ENCODE measurements around the gene FAS.

The FAS gene

GRCh38 chr10:88963318-88963717 lies 27.3 kb upstream of the FAS start:
- no peaks in the 10 kb centered on the region for H3K36me3 ChIP-seq (ENCODE audit: control insufficient read depth, insufficient read depth, low read length)
- H3K4me3 ChIP-seq (replicated peaks; ENCODE audit: low read depth, low read length) = no peak overlapping the region
- H3K27me3 ChIP-seq (replicated peaks; ENCODE audit: control insufficient read depth, insufficient read depth, low read length) = no peaks in the 10 kb centered on the region
- TF ChIP-seq, protein P1, sequence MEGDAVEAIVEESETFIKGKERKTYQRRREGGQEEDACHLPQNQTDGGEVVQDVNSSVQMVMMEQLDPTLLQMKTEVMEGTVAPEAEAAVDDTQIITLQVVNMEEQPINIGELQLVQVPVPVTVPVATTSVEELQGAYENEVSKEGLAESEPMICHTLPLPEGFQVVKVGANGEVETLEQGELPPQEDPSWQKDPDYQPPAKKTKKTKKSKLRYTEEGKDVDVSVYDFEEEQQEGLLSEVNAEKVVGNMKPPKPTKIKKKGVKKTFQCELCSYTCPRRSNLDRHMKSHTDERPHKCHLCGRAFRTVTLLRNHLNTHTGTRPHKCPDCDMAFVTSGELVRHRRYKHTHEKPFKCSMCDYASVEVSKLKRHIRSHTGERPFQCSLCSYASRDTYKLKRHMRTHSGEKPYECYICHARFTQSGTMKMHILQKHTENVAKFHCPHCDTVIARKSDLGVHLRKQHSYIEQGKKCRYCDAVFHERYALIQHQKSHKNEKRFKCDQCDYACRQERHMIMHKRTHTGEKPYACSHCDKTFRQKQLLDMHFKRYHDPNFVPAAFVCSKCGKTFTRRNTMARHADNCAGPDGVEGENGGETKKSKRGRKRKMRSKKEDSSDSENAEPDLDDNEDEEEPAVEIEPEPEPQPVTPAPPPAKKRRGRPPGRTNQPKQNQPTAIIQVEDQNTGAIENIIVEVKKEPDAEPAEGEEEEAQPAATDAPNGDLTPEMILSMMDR (IDR thresholded peaks at IDR 0.05; ENCODE audit: insufficient read depth, low read length, poor library complexity, severe bottlenecking) = no peak
- DNase-seq (ENCODE audit: extremely low read depth, insufficient read length) = no peak

GRCh38 chr10:88964360-88964759 lies 26.2 kb upstream of the FAS start:
- Histone ChIP-seq H3K36me3 (ENCODE audit: control insufficient read depth, insufficient read depth, low read length) (no peaks in the 10 kb centered on the region), H3K27me3 (replicated peaks; ENCODE audit: control insufficient read depth, insufficient read depth, low read length) (no peaks in the 10 kb centered on the region), H3K4me3 (replicated peaks; ENCODE audit: low read depth, low read length) (no peak overlapping the region)
- no peak for DNase-seq (ENCODE audit: extremely low read depth, insufficient read length)
- TF ChIP-seq, protein P1 (IDR thresholded peaks at IDR 0.05; ENCODE audit: insufficient read depth, low read length, poor library complexity, severe bottlenecking) = no peak

DNA sequence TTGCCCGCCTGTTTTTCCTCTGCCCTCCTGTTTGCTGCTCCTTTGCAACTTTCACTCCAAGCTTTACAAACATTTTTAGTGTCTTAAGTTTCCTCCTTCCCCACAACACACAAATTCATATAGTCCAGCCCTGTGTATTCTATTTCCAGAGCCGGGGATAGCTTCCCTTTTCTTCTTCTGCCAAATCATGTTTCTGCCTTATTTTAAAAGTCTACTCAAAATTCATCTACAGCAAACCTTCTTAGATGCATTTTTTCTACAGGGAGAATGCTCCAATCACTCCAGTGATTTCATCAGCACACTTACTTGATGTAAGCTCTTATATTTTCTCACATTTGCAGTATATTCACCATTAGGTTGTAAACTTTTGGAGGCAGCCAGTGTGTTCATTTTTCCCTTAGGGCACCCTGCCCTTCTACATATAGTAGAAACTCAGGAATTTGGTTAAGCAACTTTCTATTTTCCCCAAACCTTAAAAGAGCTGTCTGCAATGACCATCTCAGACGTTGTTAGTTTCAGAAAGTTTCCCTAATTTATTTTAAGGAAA lies 25.7 kb upstream of the FAS start:
- H3K36me3 ChIP-seq (ENCODE audit: control insufficient read depth, insufficient read depth, low read length) = no peaks in the 10 kb centered on the region
- TF ChIP-seq, protein P1 (IDR thresholded peaks at IDR 0.05; ENCODE audit: insufficient read depth, low read length, poor library complexity, severe bottlenecking) = no peak
- no peak for DNase-seq (ENCODE audit: extremely low read depth, insufficient read length)
- H3K4me3 ChIP-seq (replicated peaks; ENCODE audit: low read depth, low read length) = no peak overlapping the region
- no peaks in the 10 kb centered on the region for H3K27me3 ChIP-seq (replicated peaks; ENCODE audit: control insufficient read depth, insufficient read depth, low read length)

GRCh38 chr10:88966797-88967196 lies 23.8 kb upstream of the FAS start:
- H3K36me3 ChIP-seq (ENCODE audit: control insufficient read depth, insufficient read depth, low read length) = no peaks in the 10 kb centered on the region
- no peak for DNase-seq (ENCODE audit: extremely low read depth, insufficient read length)
- TF ChIP-seq, protein P1 (IDR thresholded peaks at IDR 0.05; ENCODE audit: insufficient read depth, low read length, poor library complexity, severe bottlenecking) = no peak
- no peaks in the 10 kb centered on the region for H3K27me3 ChIP-seq (replicated peaks; ENCODE audit: control insufficient read depth, insufficient read depth, low read length)
- H3K4me3 ChIP-seq (replicated peaks; ENCODE audit: low read depth, low read length) = no peak overlapping the region

DNA sequence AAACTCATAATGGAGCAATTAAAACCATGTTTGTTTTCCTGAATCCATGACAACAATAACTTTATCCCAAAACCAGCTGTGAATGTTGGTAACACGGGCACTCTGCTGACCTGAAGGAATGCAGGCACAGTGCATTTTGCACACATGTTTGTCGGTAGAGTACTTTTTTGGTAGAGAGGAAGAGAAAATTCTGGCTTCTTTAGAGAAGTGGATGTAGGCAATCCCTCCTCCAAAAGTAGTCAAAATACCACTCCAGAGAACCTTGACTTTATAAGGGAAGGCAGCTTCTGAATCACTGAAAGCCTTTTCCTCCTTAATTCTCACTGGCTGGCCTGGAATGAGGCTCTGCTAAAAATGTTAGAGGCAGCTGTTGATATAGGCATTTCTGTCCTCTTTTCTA lies 22.2 kb upstream of the FAS start:
- Histone ChIP-seq H3K4me3 (replicated peaks; ENCODE audit: low read depth, low read length) (no peak overlapping the region), H3K27me3 (replicated peaks; ENCODE audit: control insufficient read depth, insufficient read depth, low read length) (no peaks in the 10 kb centered on the region), H3K36me3 (ENCODE audit: control insufficient read depth, insufficient read depth, low read length) (no peaks in the 10 kb centered on the region)
- TF ChIP-seq, protein P1 (IDR thresholded peaks at IDR 0.05; ENCODE audit: insufficient read depth, low read length, poor library complexity, severe bottlenecking) = no peak
- no peak for DNase-seq (ENCODE audit: extremely low read depth, insufficient read length)

Data from GM06990 (cell line).